GM12878 (cell line): ENCODE results near the gene R3HDM2. TPM values are rescaled to one million over a fixed set of nuclear protein-coding genes. Genes with fewer than 3 reads are reported as not detected.

Experiments used
- ATAC-seq: fragments of 200-7000 bp; cut with Tn5 transposase; 3 replicates; pipeline ENCODE4 v1.9.1; 2020; ENCODE audit warnings: mild to moderate bottlenecking, moderate library complexity
- BruUV-seq: library from RNA; stranded (reverse); fragments of 400-500 nt; replicated peaks from 2 replicates; lab custom pipeline; 2021; lab: Mats Ljungman, UMichigan
- CTCF ChIA-PET: fragments of 300-600 bp; sonication (Branson Sonifier 250); formaldehyde crosslinking; extraction: SDS; loops from one replicate; lab custom pipeline; 2021; ENCODE audit warnings: inconsistent platforms; lab: Yijun Ruan, JAX
- POLR2A ChIA-PET: fragments of 350-600 bp; formaldehyde crosslinking; extraction: SDS; loops from one replicate; lab custom pipeline; 2021; ENCODE audit warnings: inconsistent platforms; lab: Charles Lee
- RAD21 ChIA-PET: fragments of 300-600 bp; sonication (Branson Sonifier 250); formaldehyde crosslinking; loops from one replicate; lab custom pipeline; 2023; ENCODE audit warnings: antibody characterized with exemption; ENCODE audit not compliant: unreplicated experiment; lab: Charles Lee
- SMC1A ChIA-PET: fragments of 300-600 bp; sonication (Branson Sonifier 250); formaldehyde crosslinking; loops from one replicate; lab custom pipeline; 2023; ENCODE audit not compliant: unreplicated experiment, uncharacterized antibody; lab: Charles Lee
- DNase-seq: peaks from one replicate; pipeline ENCODE4 v3.0.0-alpha.2; 2011; ENCODE audit warnings: low read depth, low spot score
- FAIRE-seq: peaks from 3 replicates; lab custom pipeline; 2011; peaks lifted over from hg19 to GRCh38; lab: Jason Lieb, UNC
- H2AFZ ChIP-seq: 2 replicates; pipeline ENCODE4 v1.6.0; 2011; ENCODE audit warnings: low read depth, low read length, control low read depth; ENCODE audit not compliant: control insufficient read depth
- H3K27ac ChIP-seq: 2 replicates; pipeline ENCODE4 v1.5.1; 2011; ENCODE audit warnings: control low read depth; ENCODE audit not compliant: control insufficient read depth, insufficient read depth
- H3K27me3 ChIP-seq, 2 experiments: replicated peaks in 1 of 2; 2 replicates each; pipeline versions ENCODE4 v1.6.0 to v1.6.1; 2011; ENCODE audit warnings: low read length in 1 of 2; ENCODE audit not compliant: control insufficient read depth in 2 of 2, insufficient read depth in 2 of 2
- H3K36me3 ChIP-seq, 2 experiments: 2 replicates each; pipeline ENCODE4 v1.5.1; 2011; ENCODE audit warnings: low read length in 1 of 2; ENCODE audit not compliant: control insufficient read depth in 2 of 2, insufficient read depth in 2 of 2
- H3K4me1 ChIP-seq: 2 replicates; pipeline ENCODE4 v1.6.1; 2011; ENCODE audit warnings: mild to moderate bottlenecking, low read length, moderate library complexity, mixed read lengths; ENCODE audit not compliant: control insufficient read depth, insufficient read depth
- H3K4me2 ChIP-seq: 2 replicates; pipeline ENCODE4 v1.6.0; 2011; ENCODE audit warnings: control low read depth; ENCODE audit not compliant: control insufficient read depth, insufficient read depth
- H3K4me3 ChIP-seq: fragments of 200-600 bp; sonication (generic); 2 replicates; pipeline ENCODE4 v1.5.1; 2016
- H3K79me2 ChIP-seq: 2 replicates; pipeline ENCODE4 v1.6.0; 2011; ENCODE audit warnings: low read length; ENCODE audit not compliant: control insufficient read depth, insufficient read depth
- H3K9ac ChIP-seq: 2 replicates; pipeline ENCODE4 v1.8.0; 2011; ENCODE audit warnings: low read length, control low read depth, mixed read lengths; ENCODE audit not compliant: control insufficient read depth, insufficient read depth
- H3K9me3 ChIP-seq: replicated peaks from 3 replicates; pipeline ENCODE4 v1.5.1; 2011; ENCODE audit warnings: mild to moderate bottlenecking, low read length; ENCODE audit not compliant: control insufficient read depth, insufficient read depth
- H4K20me1 ChIP-seq: 2 replicates; pipeline ENCODE4 v1.6.0; 2011; ENCODE audit not compliant: control insufficient read depth, insufficient read depth
- BCL11A ChIP-seq: IDR thresholded peaks from 2 replicates; pipeline ENCODE4 v1.6.1; 2011; ENCODE audit warnings: low read depth, low read length
- MEF2A ChIP-seq: IDR thresholded peaks from 2 replicates; pipeline ENCODE4 v1.6.1; 2011; ENCODE audit warnings: low read depth, mild to moderate bottlenecking, low read length, moderate library complexity; ENCODE audit not compliant: insufficient read depth
- NR2C1 ChIP-seq: fragments of 450-650 bp; IDR thresholded peaks from 2 replicates; pipeline ENCODE4 v1.6.1; 2017; ENCODE audit warnings: antibody characterized with exemption, mild to moderate bottlenecking, moderate library complexity
- NRF1 ChIP-seq: conservative IDR thresholded peaks from 2 replicates; pipeline ENCODE4 v1.6.1; 2011; ENCODE audit warnings: mild to moderate bottlenecking, low read depth, low read length, improper control_type of control experiment
- PAX8 ChIP-seq: fragments of 450-650 bp; IDR thresholded peaks from 2 replicates; pipeline ENCODE4 v1.6.1; 2017; ENCODE audit warnings: mild to moderate bottlenecking, moderate library complexity
- POLR2AphosphoS2 ChIP-seq: IDR thresholded peaks from 2 replicates; pipeline ENCODE4 v1.6.1; 2011; ENCODE audit warnings: low read depth, mild to moderate bottlenecking, low read length, improper control_type of control experiment, moderate library complexity
- POU2F2 ChIP-seq: IDR thresholded peaks from 3 replicates; pipeline ENCODE4 v1.6.1; 2011; ENCODE audit warnings: low read depth, mild to moderate bottlenecking, low read length, borderline replicate concordance
- RAD21 ChIP-seq: IDR thresholded peaks from 2 replicates; pipeline ENCODE4 v1.6.1; 2011; ENCODE audit warnings: mild to moderate bottlenecking, low read depth, low read length, moderate library complexity; ENCODE audit not compliant: insufficient read depth
- RB1 ChIP-seq: fragments of 450-650 bp; formaldehyde crosslinking; IDR thresholded peaks from 2 replicates; pipeline ENCODE4 v1.6.1; 2017; ENCODE audit warnings: mild to moderate bottlenecking, borderline replicate concordance
- SIX5 ChIP-seq: IDR thresholded peaks from 2 replicates; pipeline ENCODE4 v1.6.1; 2011; ENCODE audit warnings: mild to moderate bottlenecking, low read depth, low read length, moderate library complexity; ENCODE audit not compliant: severe bottlenecking
- YBX1 ChIP-seq: fragments of 450-650 bp; IDR thresholded peaks from 2 replicates; pipeline ENCODE4 v1.6.1; 2016; ENCODE audit warnings: antibody characterized with exemption
- WGBS: methylation state at CpG from one replicate; pipeline ENCODE4 v1.1.6; 2016; ENCODE audit warnings: low lambda C conversion rate; ENCODE audit not compliant: insufficient replicate concordance, insufficient coverage; ENCODE audit errors: missing lambda C conversion rate; 5-methylcytosine and 5-hydroxymethylcytosine counted together
- in situ Hi-C: fragments of 300-500 bp; cut with MboI; formaldehyde crosslinking; loops from 9 replicates; pipeline ENCODE4 v1.14.3; 2018; ENCODE audit warnings: mixed read lengths
- intact Hi-C: fragments of 100-400 bp; cut with micrococcal nuclease; formaldehyde crosslinking; loops from one replicate; pipeline ENCODE4 v1.14.2; 2022; ENCODE audit not compliant: unreplicated experiment
- polyA plus RNA-seq, 11 experiments: library from polyadenylated mRNA; depleted of rRNA in 4 of 11; unstranded in 6 of 11; stranded (reverse) in 5 of 11; fragments of >200 nt; fragmentation: Nextera tagmentation in 4 of 11; fragmentation: Illumina TruSeq in 1 of 11; extraction: Ambion mirVana in 4 of 11; extraction: Trizol in 1 of 11; gene quantifications; 1 replicate in 1 of 11; 2 replicates in 10 of 11; pipeline versions ENCODE4 v1.2.1 to v1.2.3, GENCODE V29; 2011 to 2016; ENCODE audit warnings: inconsistent platforms in 2 of 11, missing spikeins in 2 of 11, low read depth in 1 of 11
- total RNA-seq, 4 experiments: library from RNA; depleted of rRNA in 3 of 4; stranded (reverse); fragments of >200 nt in 3 of 4; fragmentation: Illumina TruSeq in 1 of 4; extraction: Trizol in 1 of 4; gene quantifications; 2 replicates each; pipeline versions ENCODE4 v1.2.1 to v1.2.3, GENCODE V29; 2013 to 2021
- TF ChIP-seq, protein P1 (sequence below): fragments of 150-350 bp; IDR thresholded peaks from 2 replicates; pipeline ENCODE4 v1.6.1; 2014; ENCODE audit warnings: mild to moderate bottlenecking, low read depth, low read length
- TF ChIP-seq, protein P2 (sequence below): IDR thresholded peaks from 2 replicates; pipeline ENCODE4 v1.6.1; 2011; ENCODE audit warnings: low read depth, low read length, improper control_type of control experiment, borderline replicate concordance

Gene R3HDM2
- total and polyA plus RNA-seq, 10 of the 15 experiments (the other 5 are each of a cell fraction or from before 2014, with no cell fraction given): 4.6 to 26.1 (median 11.2) TPM

DNA sequence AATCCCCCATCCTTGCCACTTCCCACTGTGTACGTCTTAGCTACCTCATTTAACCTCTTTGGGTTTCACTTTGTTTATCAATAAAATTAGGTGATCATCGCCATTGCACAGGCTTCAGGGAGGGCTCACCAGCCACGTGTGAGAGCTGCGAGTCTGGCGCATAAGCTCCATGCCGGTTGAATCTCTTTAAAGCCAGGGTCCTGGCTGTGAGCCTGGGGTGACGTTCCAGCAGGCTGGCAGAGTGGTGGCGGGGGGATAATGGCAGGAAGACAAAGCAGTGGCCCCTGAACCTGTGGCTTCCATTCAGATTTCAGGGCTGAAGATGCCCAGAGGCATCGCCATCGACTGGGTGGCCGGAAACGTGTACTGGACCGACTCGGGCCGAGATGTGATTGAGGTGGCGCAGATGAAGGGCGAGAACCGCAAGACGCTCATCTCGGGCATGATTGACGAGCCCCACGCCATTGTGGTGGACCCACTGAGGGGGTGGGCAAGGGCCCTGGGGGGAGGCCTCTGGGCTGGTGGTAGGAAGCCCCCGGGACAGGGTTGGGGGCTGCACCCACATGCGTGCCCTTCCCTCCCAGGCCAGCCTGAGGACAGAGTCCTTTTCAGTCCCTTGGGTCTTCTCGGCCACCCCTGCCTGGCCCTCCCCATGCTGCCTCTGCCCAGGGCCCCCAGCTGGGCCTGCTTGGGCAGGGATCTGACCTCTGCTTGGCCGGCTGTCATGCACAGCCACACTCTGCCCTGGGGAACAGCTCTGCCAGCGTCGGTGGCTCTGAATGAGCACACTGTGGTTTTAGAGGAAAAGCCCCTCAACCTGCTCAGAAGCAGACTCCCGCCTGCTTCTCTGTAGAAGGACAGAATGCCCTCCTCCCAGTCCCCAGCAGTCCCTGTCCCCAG, 222.9 kb downstream of the R3HDM2 start:
- ChIA-PET POLR2A (interaction anchor here (0.5 kb wide), 1 partner anchor 74 kb away, joined by 3 read pairs; no protein-coding TSS in a partner anchor), RAD21 (no interaction called here)
- Histone ChIP-seq H2AFZ (no peak overlapping the region), H3K36me3 (no peaks in the 10 kb centered on the region), H3K27ac (no peak overlapping the region)
- ATAC-seq: peak; percentile 68
- in situ Hi-C loops: no loop called here
- no peak for TF ChIP-seq NR2C1
- TF ChIP-seq NRF1: no peak
- no peak for TF ChIP-seq RAD21
- no peak for TF ChIP-seq RB1
- no peak for TF ChIP-seq POU2F2
- TF ChIP-seq, protein P1, sequence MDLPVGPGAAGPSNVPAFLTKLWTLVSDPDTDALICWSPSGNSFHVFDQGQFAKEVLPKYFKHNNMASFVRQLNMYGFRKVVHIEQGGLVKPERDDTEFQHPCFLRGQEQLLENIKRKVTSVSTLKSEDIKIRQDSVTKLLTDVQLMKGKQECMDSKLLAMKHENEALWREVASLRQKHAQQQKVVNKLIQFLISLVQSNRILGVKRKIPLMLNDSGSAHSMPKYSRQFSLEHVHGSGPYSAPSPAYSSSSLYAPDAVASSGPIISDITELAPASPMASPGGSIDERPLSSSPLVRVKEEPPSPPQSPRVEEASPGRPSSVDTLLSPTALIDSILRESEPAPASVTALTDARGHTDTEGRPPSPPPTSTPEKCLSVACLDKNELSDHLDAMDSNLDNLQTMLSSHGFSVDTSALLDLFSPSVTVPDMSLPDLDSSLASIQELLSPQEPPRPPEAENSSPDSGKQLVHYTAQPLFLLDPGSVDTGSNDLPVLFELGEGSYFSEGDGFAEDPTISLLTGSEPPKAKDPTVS: no peak
- no peak for TF ChIP-seq SIX5
- TF ChIP-seq PAX8: no peak
- no peak for TF ChIP-seq BCL11A
- no peak for TF ChIP-seq POLR2AphosphoS2
- TF ChIP-seq, protein P2, sequence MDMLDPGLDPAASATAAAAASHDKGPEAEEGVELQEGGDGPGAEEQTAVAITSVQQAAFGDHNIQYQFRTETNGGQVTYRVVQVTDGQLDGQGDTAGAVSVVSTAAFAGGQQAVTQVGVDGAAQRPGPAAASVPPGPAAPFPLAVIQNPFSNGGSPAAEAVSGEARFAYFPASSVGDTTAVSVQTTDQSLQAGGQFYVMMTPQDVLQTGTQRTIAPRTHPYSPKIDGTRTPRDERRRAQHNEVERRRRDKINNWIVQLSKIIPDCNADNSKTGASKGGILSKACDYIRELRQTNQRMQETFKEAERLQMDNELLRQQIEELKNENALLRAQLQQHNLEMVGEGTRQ: no peak
- no peak for TF ChIP-seq MEF2A
- no peak for TF ChIP-seq YBX1
- TF ChIP-seq, all 136 proteins: peak for 0
- 48% methylated on average over 29 of the region's 29 CpGs for WGBS
- Histone ChIP-seq H3K9ac (no peak overlapping the region), H3K9me3 (no peaks in the 10 kb centered on the region), H3K4me1 (no peaks in the 10 kb centered on the region), H3K79me2 (no peaks in the 10 kb centered on the region), H3K4me3 (no peak overlapping the region), H3K4me2 (no peak overlapping the region), H4K20me1 (no peaks in the 10 kb centered on the region), H3K27me3 (no peaks in the 10 kb centered on the region; a peak in 1 of 4 replicates)
- FAIRE-seq (no peak), DNase-seq (no peak)
- intact Hi-C loops: no loop called here
- ChIA-PET SMC1A (no interaction called here), CTCF (interaction anchor here (1.1 to 1.4 kb wide), 2 partner anchors 35 to 84 kb away, joined by 3 to 5 read pairs; no protein-coding TSS in a partner anchor)
- BruUV-seq: no TSS peak
